Mesenchymal stem cell (in vitro differentiated cells and primary cell): Measurements from ENCODE around the gene ADPRM.

Experiments used
- DNase-seq: peaks from one replicate; pipeline ENCODE4 v3.0.0-alpha.2; 2013
- H2AFZ ChIP-seq: one replicate; pipeline ENCODE4 v1.6.1; 2013; ENCODE audit warnings: low read depth, mild to moderate bottlenecking, control low read depth, inconsistent platforms, low read length, moderate library complexity
- H2AK5ac ChIP-seq: 2 replicates; pipeline ENCODE4 v1.6.1; 2013; ENCODE audit warnings: low read length, moderate library complexity, mild to moderate bottlenecking, inconsistent platforms; ENCODE audit not compliant: severe bottlenecking
- H2BK120ac ChIP-seq: one replicate; pipeline ENCODE4 v1.6.1; 2013; ENCODE audit warnings: low read depth, mild to moderate bottlenecking, inconsistent platforms, low read length, moderate library complexity
- H2BK12ac ChIP-seq, 2 experiments: one replicate each; pipeline ENCODE4 v1.6.1; 2013; ENCODE audit warnings: inconsistent platforms in 2 of 2, low read length in 2 of 2, mild to moderate bottlenecking in 2 of 2, moderate library complexity in 2 of 2, control low read depth in 1 of 2
- H2BK15ac ChIP-seq: one replicate; pipeline ENCODE4 v1.6.1; 2013; ENCODE audit warnings: mild to moderate bottlenecking, low read depth, inconsistent platforms; ENCODE audit not compliant: poor library complexity, severe bottlenecking
- H2BK5ac ChIP-seq: 2 replicates; pipeline ENCODE4 v1.6.1; 2013; ENCODE audit warnings: low read depth, mild to moderate bottlenecking, low read length, control low read depth, inconsistent platforms; ENCODE audit not compliant: poor library complexity, severe bottlenecking
- H3K14ac ChIP-seq, 2 experiments: one replicate each; pipeline ENCODE4 v1.6.1; 2013; ENCODE audit warnings: inconsistent platforms in 2 of 2, low read length in 2 of 2, control low read depth in 1 of 2, mild to moderate bottlenecking in 1 of 2, moderate library complexity in 1 of 2
- H3K18ac ChIP-seq, 2 experiments: one replicate each; pipeline ENCODE4 v1.6.1; 2013; ENCODE audit warnings: inconsistent platforms in 2 of 2, low read length in 2 of 2, control low read depth in 1 of 2, low read depth in 1 of 2, mild to moderate bottlenecking in 1 of 2
- H3K23ac ChIP-seq, 2 experiments: one replicate each; pipeline ENCODE4 v1.6.1; 2013; ENCODE audit warnings: inconsistent platforms in 2 of 2, low read length in 2 of 2, mild to moderate bottlenecking in 2 of 2, moderate library complexity in 2 of 2, control low read depth in 1 of 2
- H3K27ac ChIP-seq: 2 replicates; pipeline ENCODE4 v1.5.1; 2013; ENCODE audit warnings: mild to moderate bottlenecking, moderate library complexity, low read length, control low read depth, inconsistent platforms; ENCODE audit not compliant: poor library complexity, severe bottlenecking
- H3K27me3 ChIP-seq, 2 experiments: 2 replicates each; pipeline versions ENCODE4 v1.6.1 to v1.7.0; 2013; ENCODE audit warnings: low read length in 2 of 2, mild to moderate bottlenecking in 2 of 2, moderate library complexity in 2 of 2, control low read depth in 1 of 2, inconsistent platforms in 1 of 2; ENCODE audit not compliant: control insufficient read depth in 1 of 2, insufficient read depth in 1 of 2
- H3K36me3 ChIP-seq, 2 experiments: 2 replicates each; pipeline versions ENCODE4 v1.6.1 to v1.7.0; 2013; ENCODE audit warnings: low read length in 2 of 2, control low read depth in 1 of 2, inconsistent platforms in 1 of 2, low read depth in 1 of 2, mild to moderate bottlenecking in 1 of 2; ENCODE audit not compliant: insufficient read depth in 2 of 2, control insufficient read depth in 1 of 2
- H3K4ac ChIP-seq, 2 experiments: one replicate each; pipeline ENCODE4 v1.6.1; 2013; ENCODE audit warnings: inconsistent platforms in 2 of 2, low read length in 2 of 2, mild to moderate bottlenecking in 2 of 2, moderate library complexity in 2 of 2, control low read depth in 1 of 2, low read depth in 1 of 2
- H3K4me1 ChIP-seq: 2 replicates; pipeline ENCODE4 v1.6.1; 2013; ENCODE audit warnings: low read depth, low read length, control low read depth; ENCODE audit not compliant: control insufficient read depth, insufficient read depth
- H3K4me2 ChIP-seq: 2 replicates; pipeline ENCODE4 v1.6.1; 2013; ENCODE audit warnings: low read length, mild to moderate bottlenecking, inconsistent platforms; ENCODE audit not compliant: poor library complexity, severe bottlenecking
- H3K4me3 ChIP-seq, 2 experiments: 2 replicates each; pipeline versions ENCODE4 v1.5.1 to v1.7.0; 2013; ENCODE audit warnings: low read length in 2 of 2, mild to moderate bottlenecking in 2 of 2, control low read depth in 1 of 2, low read depth in 1 of 2; ENCODE audit not compliant: insufficient read depth in 1 of 2
- H3K79me1 ChIP-seq: replicated peaks from 2 replicates; pipeline ENCODE4 v1.6.1; 2013; ENCODE audit warnings: mild to moderate bottlenecking, control low read depth, low read length, inconsistent platforms; ENCODE audit not compliant: poor library complexity, severe bottlenecking
- H3K9ac ChIP-seq: 2 replicates; pipeline ENCODE4 v1.7.0; 2013; ENCODE audit warnings: mild to moderate bottlenecking, low read length, moderate library complexity
- H3K9me3 ChIP-seq: 2 replicates; pipeline ENCODE4 v1.7.0; 2013; ENCODE audit warnings: mild to moderate bottlenecking, low read length; ENCODE audit not compliant: control insufficient read depth
- H4K8ac ChIP-seq: one replicate; pipeline ENCODE4 v1.6.1; 2013; ENCODE audit warnings: inconsistent platforms, mild to moderate bottlenecking, low read length, moderate library complexity
- H4K91ac ChIP-seq: one replicate; pipeline ENCODE4 v1.6.1; 2013; ENCODE audit warnings: mild to moderate bottlenecking, low read length, inconsistent platforms
- WGBS: methylation state at CpG from one replicate; pipeline ENCODE4 v1.1.7; 2013; ENCODE audit warnings: mixed read lengths; 5-methylcytosine and 5-hydroxymethylcytosine counted together

ADPRM gene

DNA sequence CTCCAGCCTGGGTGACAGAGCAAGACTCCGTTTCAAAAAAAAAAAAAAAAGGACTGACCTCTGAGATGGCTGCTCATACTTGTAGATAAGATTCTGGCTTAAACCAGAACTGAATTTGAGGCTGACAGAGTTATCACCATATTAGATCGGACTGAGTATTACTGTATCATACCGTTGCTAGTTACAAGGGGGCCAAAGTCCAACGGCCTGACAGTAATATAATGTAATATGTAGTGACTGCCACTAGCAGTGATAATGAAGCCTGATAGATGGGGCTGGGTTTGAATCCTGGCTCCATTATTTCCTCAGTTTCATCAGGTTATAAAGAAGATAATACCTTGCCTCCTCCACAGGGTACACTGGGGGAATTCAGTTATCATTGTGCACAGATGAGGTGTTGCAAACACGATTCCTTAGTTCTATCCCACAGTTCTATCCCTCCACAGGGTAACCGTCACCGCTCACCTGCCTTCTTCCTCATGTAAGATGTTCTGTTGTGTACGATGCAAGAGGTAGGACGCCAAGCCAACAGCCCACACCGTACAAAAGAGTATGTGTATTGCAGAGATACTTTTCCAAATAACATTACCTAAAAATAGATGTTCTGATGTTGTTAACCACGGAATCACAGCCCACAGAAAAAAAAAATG, 27.3 kb downstream of the ADPRM start:
- Histone ChIP-seq H2AFZ (no peak overlapping the region), H3K4ac (no peak overlapping the region), H3K18ac (no peak overlapping the region), H3K27me3 (no peaks in the 10 kb centered on the region), H3K14ac (no peak overlapping the region), H2AK5ac (no peak overlapping the region), H4K91ac (peak overlapping the region; percentile 39), H2BK120ac (no peak overlapping the region), H3K4me2 (no peak overlapping the region), H3K36me3 (peaks cover 0 to 43% of the 10 kb centered on the region in 2 experiments), H3K9me3 (no peaks in the 10 kb centered on the region), H3K4me3 (no peak overlapping the region), H3K23ac (no peak overlapping the region), H3K27ac (no peak overlapping the region), H4K8ac (no peak overlapping the region), H2BK5ac (no peak overlapping the region), H2BK15ac (no peak overlapping the region), H3K9ac (no peak overlapping the region), H3K4me1 (peaks cover 4% of the 10 kb centered on the region), H2BK12ac (no peak overlapping the region), H3K79me1 (no peaks in the 10 kb centered on the region)
- 95% methylated on average over 6 of the region's 11 CpGs for WGBS
- DNase-seq: no peak

DNA sequence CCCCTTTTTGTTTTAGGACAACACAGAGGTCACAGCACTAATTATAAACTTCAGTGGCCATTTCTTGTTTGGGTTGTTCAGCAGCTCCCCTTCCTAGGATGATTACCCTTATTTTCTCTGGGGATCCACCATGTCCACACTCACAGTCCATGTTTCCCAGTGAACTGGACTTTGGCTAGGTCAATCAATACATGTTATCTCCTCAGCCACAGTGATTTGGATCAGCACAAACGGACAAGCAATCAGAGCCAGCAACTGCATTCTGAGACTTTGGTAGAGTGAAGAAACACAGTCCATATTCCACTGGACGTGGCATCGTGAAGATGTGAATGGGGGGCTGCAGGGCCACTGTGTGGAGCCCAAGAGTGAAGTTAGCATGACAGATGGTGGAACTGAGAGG, 27.9 kb downstream of the ADPRM start:
- Histone ChIP-seq H3K4me2 (no peak overlapping the region), H3K36me3 (peaks cover 0 to 43% of the 10 kb centered on the region in 2 experiments), H3K18ac (no peak overlapping the region), H3K79me1 (no peaks in the 10 kb centered on the region), H3K4me1 (peaks cover 6% of the 10 kb centered on the region), H2BK12ac (no peak overlapping the region), H2BK5ac (no peak overlapping the region), H2AK5ac (no peak overlapping the region), H4K8ac (no peak overlapping the region), H3K4ac (no peak overlapping the region), H3K14ac (no peak overlapping the region), H3K23ac (no peak overlapping the region), H4K91ac (no peak overlapping the region), H2BK15ac (no peak overlapping the region), H2BK120ac (no peak overlapping the region), H3K9me3 (no peaks in the 10 kb centered on the region), H3K4me3 (no peak overlapping the region), H3K27ac (no peak overlapping the region), H3K27me3 (no peaks in the 10 kb centered on the region), H3K9ac (no peak overlapping the region), H2AFZ (no peak overlapping the region)
- no peak for DNase-seq
- WGBS: 94% methylated on average over 2 of the region's 3 CpGs

DNA sequence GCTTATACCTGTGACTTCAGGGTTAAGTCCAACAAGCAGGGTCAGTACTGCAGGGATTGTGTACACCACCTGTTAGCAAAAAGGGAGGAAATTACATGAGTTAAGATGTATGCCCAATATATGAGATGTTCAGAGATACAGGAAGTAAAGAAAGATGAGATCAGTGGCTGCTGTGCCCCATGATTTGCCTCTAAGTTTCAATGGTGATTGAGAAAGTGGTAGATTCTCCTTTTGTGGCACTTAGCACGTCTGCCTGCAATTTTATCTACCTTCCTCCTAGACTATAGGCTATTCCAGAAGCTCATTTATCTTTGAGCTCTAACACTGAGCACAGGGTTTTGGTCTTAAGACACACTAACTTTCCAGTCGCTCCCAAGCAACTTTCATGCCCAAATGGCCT, 28.8 kb downstream of the ADPRM start:
- Histone ChIP-seq H2BK12ac (no peak overlapping the region), H2BK120ac (no peak overlapping the region), H3K79me1 (no peaks in the 10 kb centered on the region), H3K23ac (no peak overlapping the region), H3K27me3 (no peaks in the 10 kb centered on the region), H4K91ac (no peak overlapping the region), H3K36me3 (peaks cover 0 to 38% of the 10 kb centered on the region in 2 experiments), H3K14ac (no peak overlapping the region), H3K9me3 (no peaks in the 10 kb centered on the region), H3K4me3 (no peak overlapping the region), H3K4me1 (peaks cover 6% of the 10 kb centered on the region), H3K18ac (no peak overlapping the region), H2AK5ac (no peak overlapping the region), H2AFZ (no peak overlapping the region), H2BK15ac (no peak overlapping the region), H3K9ac (no peak overlapping the region), H2BK5ac (no peak overlapping the region), H3K4ac (no peak overlapping the region), H3K27ac (no peak overlapping the region), H4K8ac (no peak overlapping the region), H3K4me2 (no peak overlapping the region)
- whole genome bisulfite sequencing: 62% methylated on average over 2 of the region's 2 CpGs
- no peak for DNase-seq

DNA sequence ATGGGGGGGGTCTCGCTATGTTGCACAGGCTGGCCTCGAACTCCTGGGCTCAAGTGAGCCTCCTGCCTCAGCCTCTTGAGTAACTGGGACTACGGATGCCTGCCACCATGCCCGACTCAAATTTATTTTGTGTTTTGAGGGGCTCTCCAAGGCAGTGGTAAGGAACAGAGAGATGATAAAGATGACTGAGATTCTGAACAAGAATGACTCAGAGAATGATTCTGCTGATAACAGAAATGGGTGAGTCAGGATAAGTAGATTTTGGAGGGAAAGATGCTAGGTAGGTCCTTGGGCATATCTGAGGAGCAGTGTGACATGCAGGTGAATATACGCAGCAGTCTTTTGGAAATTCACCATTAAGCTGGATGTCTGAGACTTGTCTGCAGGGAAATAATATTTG, 29.8 kb downstream of the ADPRM start:
- H2AFZ ChIP-seq: no peak overlapping the region
- no peak overlapping the region for H3K18ac ChIP-seq

More for the DNA sequence above, 29.8 kb downstream of the ADPRM start:
- H3K27me3 ChIP-seq: no peaks in the 10 kb centered on the region
- no peak overlapping the region for H3K9ac ChIP-seq
- no peaks in the 10 kb centered on the region for H3K79me1 ChIP-seq
- H2BK120ac ChIP-seq: no peak overlapping the region
- no peak overlapping the region for H2BK5ac ChIP-seq
- H3K36me3 ChIP-seq: peaks cover 0 to 38% of the 10 kb centered on the region in 2 experiments
- H3K14ac ChIP-seq: no peak overlapping the region
- no peak overlapping the region for H3K4me2 ChIP-seq
- no peak overlapping the region for H2BK15ac ChIP-seq
- peaks cover 6% of the 10 kb centered on the region for H3K4me1 ChIP-seq
- H2AK5ac ChIP-seq: no peak overlapping the region
- H3K27ac ChIP-seq: no peak overlapping the region
- H2BK12ac ChIP-seq: no peak overlapping the region
- H3K4ac ChIP-seq: no peak overlapping the region
- WGBS: 85% methylated on average over 5 of the region's 5 CpGs
- no peak overlapping the region for H3K4me3 ChIP-seq
- H4K91ac ChIP-seq: no peak overlapping the region
- H3K23ac ChIP-seq: no peak overlapping the region
- DNase-seq: no peak
- no peak overlapping the region for H4K8ac ChIP-seq
- H3K9me3 ChIP-seq: no peaks in the 10 kb centered on the region
